A673 (cell line): ENCODE results near the gene BLVRA. TPM values are rescaled to one million over a fixed set of nuclear protein-coding genes. Genes with fewer than 3 reads are reported as not detected.

Experiments used
- BruUV-seq: library from RNA; stranded (reverse); fragments of 400-500 nt; replicated peaks from 2 replicates; lab custom pipeline; 2021; lab: Mats Ljungman, UMichigan
- CTCF ChIA-PET: fragments of 300-600 bp; sonication (Branson Sonifier 250); formaldehyde crosslinking; loops from one replicate; lab custom pipeline; 2022; ENCODE audit warnings: antibody characterized with exemption; lab: Charles Lee
- POLR2A ChIA-PET: fragments of 300-600 bp; sonication (Branson Sonifier 250); formaldehyde crosslinking; loops from one replicate; lab custom pipeline; 2022; ENCODE audit warnings: antibody characterized with exemption; ENCODE audit not compliant: low non-redundant PET; lab: Charles Lee
- DNase-seq: peaks from one replicate; pipeline ENCODE4 v3.0.0-alpha.2; 2015; ENCODE audit warnings: low spot score
- H3K27ac ChIP-seq: fragments of 200-600 bp; sonication (generic); 2 replicates; pipeline ENCODE4 v1.5.1; 2016; ENCODE audit warnings: mixed run types, low read depth, mild to moderate bottlenecking, mixed read lengths, antibody characterized with exemption, low read length; ENCODE audit not compliant: poor library complexity, severe bottlenecking
- H3K27me3 ChIP-seq: fragments of 200-600 bp; sonication (generic); replicated peaks from 2 replicates; pipeline ENCODE4 v1.6.1; 2017; ENCODE audit warnings: mixed run types, low read depth, mild to moderate bottlenecking, mixed read lengths, antibody characterized with exemption, low read length; ENCODE audit not compliant: insufficient read depth, poor library complexity
- H3K36me3 ChIP-seq: fragments of 200-600 bp; sonication (generic); 2 replicates; pipeline ENCODE4 v1.6.1; 2016; ENCODE audit warnings: mixed run types, mild to moderate bottlenecking, mixed read lengths, antibody characterized with exemption, low read length; ENCODE audit not compliant: insufficient read depth, poor library complexity, severe bottlenecking
- H3K4me1 ChIP-seq: fragments of 200-600 bp; sonication (generic); 2 replicates; pipeline ENCODE4 v1.6.1; 2017; ENCODE audit warnings: mixed run types, mild to moderate bottlenecking, mixed read lengths, antibody characterized with exemption, low read length; ENCODE audit not compliant: insufficient read depth, poor library complexity, severe bottlenecking
- H3K4me3 ChIP-seq: fragments of 200-600 bp; sonication (generic); 2 replicates; pipeline ENCODE4 v1.5.1; 2016; ENCODE audit warnings: low read depth, mixed run types, mild to moderate bottlenecking, mixed read lengths, low read length; ENCODE audit not compliant: poor library complexity, severe bottlenecking
- H3K9me3 ChIP-seq: fragments of 200-600 bp; sonication (generic); 2 replicates; pipeline ENCODE4 v1.6.1; 2016; ENCODE audit warnings: mixed run types, low read depth, mild to moderate bottlenecking, mixed read lengths, antibody characterized with exemption, low read length; ENCODE audit not compliant: poor library complexity, severe bottlenecking
- CTCF ChIP-seq: fragments of 300-800, 200-600 bp; sonication (generic); conservative IDR thresholded peaks from 2 replicates; pipeline ENCODE4 v1.5.1; 2017; ENCODE audit warnings: low read depth, mild to moderate bottlenecking, antibody characterized with exemption, low read length, moderate library complexity, mixed read lengths
- EZH2 ChIP-seq: fragments of 200-600 bp; sonication (generic); IDR thresholded peaks from 2 replicates; pipeline ENCODE4 v1.6.1; 2017; ENCODE audit warnings: borderline replicate concordance, low read depth, mild to moderate bottlenecking, mixed read lengths, antibody characterized with exemption, low read length; ENCODE audit not compliant: poor library complexity, severe bottlenecking
- intact Hi-C: fragments of 100-400 bp; cut with micrococcal nuclease; formaldehyde crosslinking; loops from one replicate; pipeline ENCODE4 v1.10.0; 2022; ENCODE audit not compliant: unreplicated experiment
- total RNA-seq: library from RNA; stranded (reverse); gene quantifications from 2 replicates; pipeline ENCODE4 v1.2.3, GENCODE V29; 2021

The BLVRA gene
- total RNA-seq, 1 experiment from 2014 or later: 20.6 TPM

- no TSS peak for BruUV-seq
- no peaks in the 10 kb centered on the region for H3K36me3 ChIP-seq
- H3K27ac ChIP-seq: no peak overlapping the region
- CTCF ChIA-PET: no interaction called here
- DNase-seq: no peak
- no peak overlapping the region for H3K4me3 ChIP-seq
- peaks cover 3% of the 10 kb centered on the region for H3K4me1 ChIP-seq
- intact Hi-C loops: no loop called here
- no peaks in the 10 kb centered on the region for H3K9me3 ChIP-seq
- no peaks in the 10 kb centered on the region for H3K27me3 ChIP-seq
- no peak for TF ChIP-seq CTCF
- no peak for TF ChIP-seq EZH2
- POLR2A ChIA-PET: no interaction called here
Observed at GRCh38 chr7:43760861-43761260, 2.4 kb downstream of the BLVRA start.

GRCh38 chr7:43761382-43761781, 2.9 kb downstream of the BLVRA start:
- no peak overlapping the region for H3K4me3 ChIP-seq
- ChIA-PET POLR2A (no interaction called here), CTCF (no interaction called here)
- no TSS peak for BruUV-seq
- TF ChIP-seq CTCF (no peak), EZH2 (no peak)
- H3K9me3 ChIP-seq: no peaks in the 10 kb centered on the region
- no peaks in the 10 kb centered on the region for H3K27me3 ChIP-seq
- no peak for DNase-seq
- no peaks in the 10 kb centered on the region for H3K36me3 ChIP-seq
- H3K4me1 ChIP-seq: peaks cover 3% of the 10 kb centered on the region
- intact Hi-C loops: no loop called here
- H3K27ac ChIP-seq: no peak overlapping the region

- peaks cover 3% of the 10 kb centered on the region for H3K4me1 ChIP-seq
- no peaks in the 10 kb centered on the region for H3K36me3 ChIP-seq
- no peak overlapping the region for H3K4me3 ChIP-seq
- no peaks in the 10 kb centered on the region for H3K9me3 ChIP-seq
- TF ChIP-seq EZH2: no peak
- no peak for TF ChIP-seq CTCF
- H3K27ac ChIP-seq: no peak overlapping the region
- ChIA-PET CTCF (interaction anchor here (0.7 kb wide), 1 partner anchor 266 kb away, joined by 7 read pairs; no protein-coding TSS in a partner anchor), POLR2A (no interaction called here)
- intact Hi-C loops: no loop called here
- H3K27me3 ChIP-seq: no peaks in the 10 kb centered on the region
- BruUV-seq: no TSS peak
- DNase-seq: no peak
Observed at GRCh38 chr7:43761938-43762692, 3.6 kb downstream of the BLVRA start.
